ENCODE data around the gene PCNX2.
A peak's percentile ranks its signal among the peaks of the same experiment; 100 is the strongest.

Gene PCNX2

DNA sequence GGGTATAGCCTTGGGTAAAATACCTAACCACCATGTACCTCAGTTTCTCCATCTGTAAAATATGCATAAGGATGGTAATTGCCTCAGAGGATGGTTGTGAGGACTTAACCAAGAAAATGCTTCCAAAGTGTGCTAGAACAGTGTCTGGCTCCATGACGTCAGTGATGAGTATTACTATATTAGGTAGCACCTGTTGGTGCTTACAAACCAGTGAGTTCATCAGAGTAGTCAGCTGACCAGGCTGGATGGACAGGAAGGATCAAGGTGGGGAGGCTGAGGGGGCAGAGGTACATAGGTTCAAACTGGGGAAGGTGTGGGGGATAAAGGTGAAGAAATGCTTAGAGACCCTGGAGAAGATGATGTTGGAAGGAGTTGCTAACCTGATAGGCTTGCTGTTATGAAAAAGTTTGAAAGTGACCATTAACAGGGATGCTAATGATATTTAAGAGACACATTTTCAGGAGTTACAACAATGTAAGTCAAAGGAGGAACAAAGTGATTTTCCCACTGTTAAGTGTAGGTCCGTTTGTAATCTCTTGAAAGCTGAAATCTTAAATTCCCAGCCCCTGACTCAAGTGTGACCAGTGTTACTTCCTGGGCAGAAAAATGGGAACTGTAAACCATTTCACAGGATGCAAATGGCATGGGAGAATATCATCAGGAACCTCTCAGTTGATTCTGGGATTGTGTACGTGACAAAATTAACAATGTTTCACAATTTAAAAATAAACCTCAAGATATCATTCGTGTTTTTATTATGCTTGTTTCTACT lies 340.7 kb downstream of the PCNX2 start:
- DNase-seq (ENCODE audit: low spot score): no peak

GRCh38 chr1:232952514-232953499 lies 342.7 kb downstream of the PCNX2 start:
- DNase-seq (ENCODE audit: low spot score): peak; percentile 64

DNA sequence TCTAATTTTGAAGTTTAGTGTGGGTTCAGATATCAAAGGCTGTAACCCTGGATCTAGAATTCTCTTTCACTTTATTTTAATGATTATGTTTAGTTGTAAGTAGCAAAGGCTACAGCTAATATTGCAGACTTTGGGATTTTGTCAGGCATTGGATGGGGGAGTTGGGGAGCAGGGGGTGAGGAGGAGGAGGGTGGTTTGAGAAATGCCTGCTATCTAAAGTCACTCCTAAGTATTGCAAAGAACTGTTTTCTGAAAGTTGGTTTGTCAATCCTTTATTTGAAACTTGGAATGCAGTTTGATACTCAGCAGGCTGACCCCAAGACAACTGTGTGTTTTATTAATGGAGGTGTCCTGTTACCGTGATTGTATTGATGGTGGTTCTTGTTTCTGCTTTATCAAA lies 343.9 kb downstream of the PCNX2 start:
- no peak for DNase-seq (ENCODE audit: low spot score)

DNA sequence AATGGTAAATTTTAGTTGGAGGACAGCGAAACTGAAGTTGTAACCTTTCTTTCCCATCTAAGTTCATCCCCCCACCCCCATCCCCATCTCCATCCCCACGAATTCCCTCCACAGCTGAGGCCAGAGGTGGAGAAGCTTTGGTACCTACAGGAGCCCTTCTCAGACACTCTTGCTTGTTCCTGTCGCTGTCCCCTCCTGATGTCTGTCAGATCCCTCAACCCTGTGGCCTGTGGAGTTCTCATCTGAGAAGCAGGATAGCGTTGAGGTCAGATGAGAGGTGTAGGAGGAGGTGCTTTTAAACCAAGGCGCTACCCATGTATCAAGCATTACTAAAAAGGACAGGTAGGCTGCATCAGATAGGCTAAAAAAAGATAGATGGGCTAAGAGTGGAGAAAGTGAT lies 344.3 kb downstream of the PCNX2 start:
- DNase-seq (ENCODE audit: low spot score): peak; percentile 36

DNA sequence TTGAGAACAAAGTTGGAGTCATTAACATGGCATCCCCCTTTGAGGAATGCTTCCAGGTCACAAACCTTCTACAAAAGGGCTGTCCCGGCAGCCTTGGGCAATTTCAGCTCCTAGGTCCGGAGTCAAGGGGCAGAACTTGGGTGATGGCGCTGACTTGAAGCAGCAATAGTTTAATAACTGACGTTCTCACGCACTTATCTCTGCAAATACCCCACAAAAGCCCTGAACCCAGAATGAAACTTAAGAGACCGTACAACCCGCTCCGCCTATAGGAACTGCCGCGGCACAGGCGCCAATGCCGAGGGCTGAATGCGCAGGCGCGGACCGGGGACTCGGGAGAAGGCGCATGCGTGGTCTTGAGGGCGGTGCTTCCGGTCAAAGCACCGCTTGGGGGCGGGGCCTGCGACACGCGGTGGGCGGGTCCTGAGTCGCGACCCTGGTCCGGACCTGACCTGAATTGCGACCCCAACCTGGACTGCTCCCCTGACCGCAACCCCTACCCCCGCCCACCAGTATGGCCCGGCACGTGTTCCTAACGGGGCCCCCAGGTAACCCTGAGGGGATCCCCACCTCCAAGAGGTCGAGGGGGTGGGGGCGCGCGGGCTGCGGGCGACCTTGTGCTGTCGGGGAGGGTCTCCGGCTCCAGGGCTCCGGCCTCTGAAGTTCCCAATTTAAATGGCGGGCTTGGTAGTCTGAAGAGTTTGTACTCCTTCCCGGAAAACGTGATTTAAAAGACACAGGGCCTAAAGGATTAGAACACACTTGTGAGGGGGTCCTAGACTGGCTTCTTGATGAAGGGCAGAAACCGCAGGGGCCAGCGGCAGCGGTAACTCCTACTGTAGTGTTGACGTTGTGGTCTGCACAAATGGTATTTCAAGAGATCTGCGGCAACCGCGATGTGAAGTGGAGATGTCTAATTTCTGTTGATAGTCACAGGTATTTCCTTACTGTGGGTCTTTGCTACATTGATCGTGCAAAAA lies 345.0 kb downstream of the PCNX2 start, which contains the start of gene NTPCR:
TSS of gene NTPCR (plus strand) at position 415 of the 980 bp plus-strand sequence. CDS start at position 515, 100 bp downstream.
- peak; percentile 98 for DNase-seq (ENCODE audit: low spot score)

- no peak for DNase-seq (ENCODE audit: low spot score)
Observed at GRCh38 chr1:232949636-232950196, 345.8 kb downstream of the PCNX2 start.

DNA sequence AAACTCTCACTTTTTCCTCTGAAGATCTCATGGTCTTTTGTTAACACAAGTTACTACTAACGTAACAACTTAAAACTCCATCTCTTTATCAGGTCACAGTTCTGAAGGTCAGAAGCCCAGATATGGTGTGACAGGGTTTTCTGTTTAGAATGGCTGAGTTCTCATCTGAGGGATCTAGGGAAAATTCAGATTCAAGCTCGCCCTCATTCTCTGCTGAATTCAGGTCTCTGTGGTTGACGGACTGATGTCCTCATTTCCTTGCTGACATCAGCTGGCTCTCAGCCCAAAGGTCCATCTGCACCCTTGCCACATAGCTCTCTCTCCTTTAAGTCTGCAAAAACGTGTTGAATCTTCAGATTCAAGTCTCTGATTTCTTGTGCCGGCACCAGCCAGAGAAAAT lies 351.2 kb downstream of the PCNX2 start:
- DNase-seq (ENCODE audit: low spot score): no peak

DNA sequence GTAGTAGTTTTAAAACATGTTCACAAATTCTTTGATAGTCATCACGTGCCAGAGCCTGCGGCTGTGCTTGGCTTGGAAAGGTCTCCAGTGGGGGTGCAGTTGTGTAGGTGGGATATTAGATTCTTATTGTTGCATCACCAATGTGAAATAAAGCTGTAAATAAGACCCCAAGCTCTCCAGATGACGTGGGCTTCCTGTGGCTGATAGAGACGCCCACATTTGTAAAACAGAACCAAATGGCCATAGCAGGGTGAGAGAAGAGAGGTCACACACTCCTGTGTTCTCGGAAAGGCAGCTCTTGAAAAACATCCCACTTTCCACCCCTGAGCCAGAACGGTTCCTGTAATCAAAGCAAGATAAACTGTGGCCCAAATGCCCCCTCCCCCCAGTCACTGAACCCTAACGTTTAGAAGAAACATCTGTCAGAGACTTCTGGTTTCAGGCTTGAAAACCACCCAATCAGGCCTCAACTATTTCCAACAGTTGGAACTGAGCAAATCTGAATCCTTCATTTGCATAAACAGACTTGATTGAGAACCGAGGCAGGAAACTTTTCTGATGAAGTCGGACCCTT lies 351.8 kb downstream of the PCNX2 start:
- DNase-seq (ENCODE audit: low spot score): peak; percentile 13

GRCh38 chr1:232942413-232943294 lies 352.9 kb downstream of the PCNX2 start:
- DNase-seq (ENCODE audit: low spot score): no peak

DNA sequence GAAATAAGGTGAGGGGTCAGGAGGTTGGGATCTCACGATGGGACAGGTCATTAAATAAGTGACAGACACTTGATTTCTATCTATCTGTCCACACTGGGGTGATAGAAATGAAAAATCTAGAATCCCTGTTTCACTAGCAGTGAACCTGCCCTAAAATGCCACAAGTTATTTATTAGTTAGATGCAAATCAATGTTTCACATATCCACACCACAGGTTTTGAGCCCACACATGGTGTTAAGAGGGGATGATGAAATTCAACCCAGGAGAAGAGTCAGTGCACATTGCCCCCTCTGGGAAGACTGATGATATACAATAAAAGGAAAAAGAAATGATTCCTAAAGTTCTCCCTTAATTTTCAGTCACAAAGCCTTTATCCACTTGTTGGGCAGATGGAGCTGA lies 355.3 kb downstream of the PCNX2 start:
- no peak for DNase-seq (ENCODE audit: low spot score)

- no peak for DNase-seq (ENCODE audit: low spot score)
Observed at GRCh38 chr1:232939748-232940147, 355.8 kb downstream of the PCNX2 start.

DNA sequence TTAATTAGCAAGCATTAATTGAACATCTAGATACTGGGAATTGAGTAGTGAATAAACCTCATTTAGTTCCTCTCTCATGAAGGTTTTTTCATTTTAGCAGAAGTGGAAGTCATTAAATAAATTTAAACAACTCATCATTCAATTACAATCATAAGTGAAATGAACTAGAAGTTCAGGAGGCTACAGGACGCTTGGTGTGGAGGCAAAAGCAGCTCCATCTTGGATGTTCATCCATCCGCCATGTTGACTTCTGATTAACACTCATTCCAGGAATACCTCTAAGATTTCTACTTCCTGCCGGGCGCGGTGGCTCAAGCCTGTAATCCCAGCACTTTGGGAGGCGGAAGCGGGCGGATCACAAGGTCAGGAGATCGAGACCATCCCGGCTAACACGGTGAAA lies 356.6 kb downstream of the PCNX2 start:
- no peak for DNase-seq (ENCODE audit: low spot score)

DNA sequence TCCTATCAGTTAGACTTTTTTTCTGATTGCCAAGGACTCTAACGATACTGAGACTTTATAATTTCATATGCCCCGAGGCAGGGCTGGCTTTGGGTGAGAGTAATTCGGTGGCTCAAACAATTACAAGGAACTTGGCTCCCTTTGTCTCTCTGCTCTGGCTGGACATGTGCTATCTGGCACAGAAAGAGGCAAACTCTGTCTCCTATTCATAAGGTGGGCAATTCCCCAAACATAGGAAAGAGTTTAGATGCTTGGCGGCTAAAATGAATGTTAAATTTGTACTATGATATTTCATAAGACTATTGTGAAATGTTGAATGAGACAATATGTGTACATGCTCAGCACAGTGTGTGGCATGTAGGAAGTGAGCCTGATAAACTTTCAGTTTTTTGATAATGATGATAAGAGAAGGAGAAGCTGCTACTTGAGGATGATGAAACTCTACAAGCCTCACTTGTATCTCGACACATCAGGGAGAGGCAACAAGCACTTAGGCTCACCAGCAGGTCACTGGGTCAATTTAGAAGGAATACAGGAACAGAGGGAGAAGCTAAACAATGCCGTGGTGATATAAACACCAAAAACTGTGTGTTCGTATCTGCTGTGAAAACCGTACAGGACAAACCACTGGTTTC lies 357.7 kb downstream of the PCNX2 start:
- no peak for DNase-seq (ENCODE audit: low spot score)

DNA sequence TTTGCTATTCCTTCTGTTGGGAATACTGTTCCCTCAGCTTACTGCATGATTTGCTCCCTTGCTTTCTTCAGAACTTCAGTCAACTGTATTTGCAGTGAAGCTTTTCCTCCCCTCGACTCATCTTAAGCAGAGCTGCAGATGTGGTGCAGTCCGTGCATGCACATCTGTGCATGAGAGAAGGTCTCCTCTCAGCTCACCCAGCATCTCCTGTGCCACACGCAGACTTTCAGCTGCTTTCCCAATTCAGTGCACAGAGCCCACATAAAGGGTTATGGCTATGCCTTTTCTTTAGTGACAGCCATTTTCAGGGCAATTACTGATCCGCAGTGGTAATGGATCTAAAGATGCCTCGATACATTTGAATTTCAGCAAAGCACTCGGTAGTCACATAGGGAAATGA lies 358.6 kb downstream of the PCNX2 start:
- DNase-seq (ENCODE audit: low spot score): no peak
